NCI-H2227 treated with DMSO at 0.1 percent for 48 hours (cell line): ENCODE results near the gene PSD4.
"Not testable (repeated sequence)": the region's sequence is repeated elsewhere in the genome, so short reads cannot be mapped to it uniquely, and the experiment has no call there.

Experiments
- DNase-seq: peaks from one replicate; lab custom pipeline; 2025; lab: John Stamatoyannopoulos, UW

PSD4 gene

GRCh38 chr2:113223813-113224212 lies 50.0 kb downstream of the PSD4 start:
- DNase-seq: no peak

GRCh38 chr2:113224647-113225236 lies 51.0 kb downstream of the PSD4 start:
- no peak for DNase-seq

DNA sequence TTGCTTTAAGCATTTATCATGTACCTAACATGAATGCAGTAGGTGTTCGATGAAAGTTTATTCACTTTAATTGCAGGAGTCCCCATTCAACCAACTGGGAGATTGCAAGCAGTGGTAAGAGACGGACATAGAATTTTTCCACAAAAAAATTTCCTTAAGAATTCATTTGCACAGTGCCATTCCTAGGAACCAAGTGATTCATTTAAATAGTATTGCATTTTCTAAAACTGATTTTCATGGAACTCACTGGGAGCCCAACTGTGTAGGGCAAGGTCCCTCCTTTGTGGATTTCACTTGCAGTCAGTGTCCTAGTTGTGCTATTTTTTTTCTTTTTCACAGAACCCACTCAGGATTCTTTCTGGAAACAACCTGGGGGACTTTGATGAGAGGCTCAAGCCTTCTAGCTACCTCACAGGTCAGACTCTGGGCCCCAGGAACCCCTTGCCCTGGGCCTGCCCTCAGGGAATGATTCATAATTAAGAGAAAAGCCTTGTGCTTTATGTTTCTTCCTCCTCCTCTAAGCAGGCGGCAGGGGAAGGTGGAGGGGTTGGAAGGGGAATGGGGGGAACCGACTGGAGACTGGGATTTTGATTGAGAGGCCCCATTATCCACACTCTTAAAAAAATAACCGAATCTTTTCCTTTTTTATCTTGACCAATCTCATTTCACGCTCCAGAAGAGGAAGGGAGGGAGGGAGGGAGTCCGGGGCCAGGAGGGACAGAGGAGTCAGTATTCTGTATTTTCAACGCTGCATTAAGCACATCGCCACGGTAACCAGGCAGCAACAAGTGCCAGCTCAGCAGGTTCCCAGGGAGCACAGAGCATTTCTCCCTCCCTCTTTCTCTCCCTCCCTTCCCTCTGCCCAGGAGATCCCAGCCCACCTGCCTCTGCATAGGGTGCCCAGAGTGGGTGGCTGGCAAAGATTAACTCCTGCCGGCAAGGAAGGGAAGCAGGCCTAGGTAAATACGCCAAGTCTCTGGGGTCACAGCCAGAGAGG lies 51.8 kb downstream of the PSD4 start:
- DNase-seq: peak; percentile 54

DNA sequence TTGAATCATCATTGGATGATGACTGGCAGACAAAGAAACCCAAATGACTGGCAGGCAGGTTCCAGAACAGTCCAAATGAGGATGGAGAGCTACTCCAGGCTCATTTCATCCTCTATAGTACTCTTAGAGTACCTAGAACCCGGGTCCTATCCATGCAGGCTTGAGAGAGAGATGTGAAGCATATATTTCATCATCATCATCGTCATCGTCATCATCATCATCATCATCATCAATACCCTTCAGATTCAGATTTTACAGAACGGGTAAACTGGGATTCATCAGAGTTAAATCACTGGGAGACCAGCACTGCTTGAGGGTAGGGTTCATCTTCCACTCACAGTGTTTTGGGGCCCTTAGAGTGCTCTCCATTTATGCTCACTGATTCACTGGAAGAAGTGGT lies 52.7 kb downstream of the PSD4 start:
- DNase-seq: no peak

- no peak for DNase-seq
Observed at GRCh38 chr2:113227290-113227689, 53.5 kb downstream of the PSD4 start.

DNA sequence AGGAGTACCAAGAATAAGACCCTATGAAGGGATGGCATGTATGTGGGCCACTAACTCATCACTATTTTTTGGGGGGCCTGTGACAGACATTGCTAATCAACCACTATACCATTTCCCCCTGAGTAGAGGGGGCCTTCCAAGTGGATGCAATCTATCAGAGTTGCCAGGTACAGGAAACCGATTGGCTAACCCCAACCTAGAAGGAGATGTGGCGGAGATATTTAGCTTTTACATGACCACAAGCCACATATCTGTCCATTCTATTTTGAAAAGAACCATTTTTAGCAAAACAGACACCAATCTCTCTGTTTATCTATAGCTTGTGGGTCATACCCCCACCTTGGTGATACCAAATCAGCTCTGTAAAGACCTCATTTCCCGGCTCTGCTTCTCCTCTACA lies 53.9 kb downstream of the PSD4 start:
- no peak for DNase-seq

- DNase-seq: no peak
Observed at GRCh38 chr2:113228351-113228750, 54.6 kb downstream of the PSD4 start.

- DNase-seq: no peak
Observed at GRCh38 chr2:113228991-113229716, 55.4 kb downstream of the PSD4 start.

- DNase-seq: no peak
Observed at GRCh38 chr2:113229795-113230194, 56.0 kb downstream of the PSD4 start.

GRCh38 chr2:113230531-113230930 lies 56.8 kb downstream of the PSD4 start:
- no peak for DNase-seq

DNA sequence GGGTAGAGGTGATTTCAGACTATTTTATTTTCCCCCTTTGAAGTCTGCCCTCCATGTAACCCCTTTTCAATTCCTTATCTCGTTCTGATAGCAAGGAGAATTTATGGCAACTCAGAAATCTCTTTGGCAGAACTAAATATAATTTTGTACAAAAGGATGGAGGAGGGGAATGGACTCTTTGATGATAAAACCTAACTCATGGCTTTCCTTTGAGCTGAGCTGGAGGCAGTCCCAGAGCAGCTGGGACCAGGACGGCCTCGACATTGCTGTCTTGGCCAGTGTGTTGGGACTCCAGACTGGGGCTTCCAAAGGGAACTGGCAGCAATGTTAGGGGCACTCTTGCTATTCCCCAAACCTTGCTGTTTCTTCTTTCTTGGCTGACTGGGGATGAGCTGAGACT lies 57.3 kb downstream of the PSD4 start:
- DNase-seq: no peak

- no peak for DNase-seq
Observed at GRCh38 chr2:113232123-113232522, 58.4 kb downstream of the PSD4 start.

- DNase-seq: no peak
Observed at GRCh38 chr2:113232740-113233139, 59.0 kb downstream of the PSD4 start.

GRCh38 chr2:113233593-113234550 lies 60.1 kb downstream of the PSD4 start:
- DNase-seq: no peak

GRCh38 chr2:113234721-113235346 lies 61.1 kb downstream of the PSD4 start:
- DNase-seq: no peak

DNA sequence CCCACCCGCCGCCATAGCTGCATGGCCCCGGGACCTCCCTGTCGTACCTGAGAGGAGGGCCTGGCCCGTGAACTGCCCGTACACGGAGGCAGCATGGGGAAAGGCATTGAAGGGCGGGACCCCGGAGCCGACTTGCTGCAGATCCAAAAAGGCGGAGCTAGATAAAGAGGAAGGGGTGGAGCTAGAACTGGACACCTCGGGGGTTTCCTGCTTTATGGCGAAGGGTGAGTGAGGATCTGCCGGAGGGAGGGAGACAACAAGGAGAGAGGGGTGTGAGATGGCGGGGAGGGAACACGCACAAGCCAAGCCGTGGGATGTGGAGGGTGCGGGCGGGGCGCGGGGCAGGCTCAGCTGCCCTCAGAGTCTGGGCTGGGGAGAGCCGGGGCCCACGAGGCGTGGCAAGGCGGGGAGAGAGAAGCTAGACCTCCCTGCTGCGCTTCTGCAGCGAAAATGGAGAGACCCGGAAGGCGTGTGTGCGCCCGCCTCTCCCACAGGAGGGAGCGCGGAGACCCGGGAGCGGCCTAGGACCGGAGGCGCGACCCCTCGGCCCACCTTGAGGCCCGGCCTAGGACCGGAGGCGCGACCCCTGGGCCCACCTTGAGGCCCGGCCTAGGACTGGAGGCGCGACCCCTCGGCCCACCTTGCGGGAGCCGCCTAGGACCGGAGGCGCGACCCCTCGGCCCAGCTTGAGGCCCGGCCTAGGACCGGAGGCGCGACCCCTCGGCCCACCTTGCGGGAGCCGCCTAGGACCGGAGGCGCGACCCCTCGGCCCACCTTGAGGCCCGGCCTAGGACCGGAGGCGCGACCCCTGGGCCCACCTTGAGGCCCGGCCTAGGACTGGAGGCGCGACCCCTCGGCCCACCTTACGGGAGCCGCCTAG lies 61.8 kb downstream of the PSD4 start:
- DNase-seq: not testable (repeated sequence)

- no peak for DNase-seq
Observed at GRCh38 chr2:113236367-113237159, 62.8 kb downstream of the PSD4 start.

- DNase-seq: peak; percentile 3
Observed at GRCh38 chr2:113237604-113238160, 63.9 kb downstream of the PSD4 start.
